OCI-LY1 (cell line): ENCODE measurements around the gene TNS4.

Experiments used
- H2AFZ ChIP-seq: fragments of 200-600 bp; sonication (generic), shearing (Covaris generic); 2 replicates; pipeline ENCODE4 v1.6.0; 2014; ENCODE audit warnings: antibody characterized with exemption, mild to moderate bottlenecking, low read length
- H3F3A ChIP-seq: fragments of 200-600 bp; sonication (generic), shearing (Covaris generic); 2 replicates; pipeline ENCODE4 v1.6.0; 2014; ENCODE audit warnings: mild to moderate bottlenecking, antibody characterized with exemption, low read length, moderate library complexity; ENCODE audit not compliant: insufficient read depth
- H3K27ac ChIP-seq: fragments of 200-600 bp; sonication (generic); 2 replicates; pipeline ENCODE4 v1.5.1; 2014; ENCODE audit warnings: low read length, mixed run types, mild to moderate bottlenecking, low read depth; ENCODE audit not compliant: poor library complexity, severe bottlenecking
- H3K27me3 ChIP-seq: fragments of 200-600 bp; sonication (generic); 2 replicates; pipeline ENCODE4 v1.6.0; 2014; ENCODE audit warnings: antibody characterized with exemption, mild to moderate bottlenecking, low read length, moderate library complexity; ENCODE audit not compliant: insufficient read depth
- H3K36me3 ChIP-seq: fragments of 200-600 bp; sonication (generic); 2 replicates; pipeline ENCODE4 v1.6.1; 2014; ENCODE audit warnings: mild to moderate bottlenecking, antibody characterized with exemption, low read length, moderate library complexity, mixed read lengths; ENCODE audit not compliant: insufficient read depth
- H3K4me1 ChIP-seq: fragments of 200-600 bp; sonication (generic); 2 replicates; pipeline ENCODE4 v1.5.1; 2014; ENCODE audit warnings: mild to moderate bottlenecking, low read length, moderate library complexity; ENCODE audit not compliant: insufficient read depth, severe bottlenecking
- H3K4me2 ChIP-seq: fragments of 200-600 bp; sonication (generic), shearing (Covaris generic); 2 replicates; pipeline ENCODE4 v1.6.1; 2014; ENCODE audit warnings: low read length
- H3K4me3 ChIP-seq: fragments of 200-600 bp; sonication (generic); 2 replicates; pipeline ENCODE4 v1.5.1; 2014; ENCODE audit warnings: low read length, low read depth, mild to moderate bottlenecking, mixed read lengths; ENCODE audit not compliant: poor library complexity, severe bottlenecking
- H3K79me2 ChIP-seq: fragments of 200-600 bp; shearing (Covaris generic); 2 replicates; pipeline ENCODE4 v1.6.1; 2016; ENCODE audit warnings: mixed run types, low read length, mixed read lengths; ENCODE audit not compliant: insufficient read depth
- H3K9ac ChIP-seq: fragments of 200-600 bp; sonication (generic), shearing (Covaris generic); 2 replicates; pipeline ENCODE4 v1.6.1; 2014; ENCODE audit warnings: mild to moderate bottlenecking, low read length, mixed read lengths
- H3K9me2 ChIP-seq: fragments of 200-600 bp; sonication (generic), shearing (Covaris generic); 2 replicates; pipeline ENCODE4 v1.6.1; 2014; ENCODE audit warnings: low read depth, mild to moderate bottlenecking, low read length, mixed read lengths
- H3K9me3 ChIP-seq: fragments of 200-600 bp; shearing (Covaris generic); 2 replicates; pipeline ENCODE4 v1.6.1; 2014; ENCODE audit warnings: low read length, mixed read lengths
- H4K20me1 ChIP-seq: fragments of 200-600 bp; sonication (generic), shearing (Covaris generic); 2 replicates; pipeline ENCODE4 v1.6.0; 2016; ENCODE audit warnings: mild to moderate bottlenecking, low read length; ENCODE audit not compliant: insufficient read depth
- CTCF ChIP-seq: fragments of 200-600 bp; sonication (generic), shearing (Covaris generic); IDR thresholded peaks from 2 replicates; pipeline ENCODE4 v1.5.1; 2017; ENCODE audit warnings: mild to moderate bottlenecking, antibody characterized with exemption, low read length, moderate library complexity, mixed read lengths
- EZH2 ChIP-seq: fragments of 200-600 bp; sonication (generic), shearing (Covaris generic); IDR thresholded peaks from 2 replicates; pipeline ENCODE4 v1.8.0; 2017; ENCODE audit warnings: borderline replicate concordance, mixed run types, mild to moderate bottlenecking, antibody characterized with exemption, low read length, moderate library complexity, mixed read lengths

The TNS4 gene

DNA sequence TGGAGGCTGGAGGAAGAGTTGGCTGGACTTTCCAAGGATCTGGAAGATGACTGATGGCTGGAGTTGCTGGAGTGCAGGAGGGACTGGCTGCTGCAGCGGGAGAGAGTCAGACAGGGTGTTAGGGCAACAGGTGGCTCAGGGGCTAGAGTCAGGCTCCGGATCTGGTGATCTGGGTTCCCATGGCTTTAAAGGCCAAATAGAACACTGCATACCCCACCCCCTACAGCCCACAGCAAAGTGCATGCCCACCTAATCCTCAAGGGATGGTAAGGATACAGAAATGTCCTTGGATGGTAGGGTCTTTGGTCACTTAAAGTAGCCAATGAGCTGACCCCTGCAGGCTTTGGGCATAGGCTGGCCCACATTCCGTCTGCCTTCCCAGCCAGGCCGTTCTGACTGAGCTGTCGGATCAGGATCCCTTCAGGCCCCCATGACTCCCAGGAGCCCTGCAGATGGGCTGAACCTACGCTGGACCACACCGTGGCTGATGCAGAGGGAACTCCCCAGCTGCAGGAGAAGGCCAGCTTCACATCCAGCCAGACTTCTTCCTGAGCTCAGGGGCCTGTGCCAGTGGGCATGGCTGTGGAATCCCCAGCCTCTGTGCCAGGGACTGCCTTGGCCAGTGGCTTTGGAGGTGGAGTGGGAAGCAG is 13.9 kb downstream of the TNS4 start:
- no peaks in the 10 kb centered on the region for H3F3A ChIP-seq
- H3K79me2 ChIP-seq: no peaks in the 10 kb centered on the region
- no peak overlapping the region for H3K27ac ChIP-seq
- no peaks in the 10 kb centered on the region for H4K20me1 ChIP-seq
- H3K9me2 ChIP-seq: no peaks in the 10 kb centered on the region
- no peak overlapping the region for H2AFZ ChIP-seq
- H3K9me3 ChIP-seq: no peaks in the 10 kb centered on the region
- H3K4me1 ChIP-seq: peaks cover 34% of the 10 kb centered on the region
- H3K27me3 ChIP-seq: no peaks in the 10 kb centered on the region
- TF ChIP-seq CTCF: no peak
- no peak for TF ChIP-seq EZH2
- H3K4me2 ChIP-seq: no peak overlapping the region
- H3K4me3 ChIP-seq: no peak overlapping the region
- no peaks in the 10 kb centered on the region for H3K36me3 ChIP-seq
- no peak overlapping the region for H3K9ac ChIP-seq

GRCh38 chr17:40486522-40487370 is 14.7 kb downstream of the TNS4 start:
- no peaks in the 10 kb centered on the region for H3F3A ChIP-seq
- no peaks in the 10 kb centered on the region for H4K20me1 ChIP-seq
- H3K4me2 ChIP-seq: no peak overlapping the region
- no peak overlapping the region for H2AFZ ChIP-seq
- H3K4me3 ChIP-seq: no peak overlapping the region
- peaks cover 29% of the 10 kb centered on the region for H3K4me1 ChIP-seq
- no peaks in the 10 kb centered on the region for H3K9me2 ChIP-seq
- no peaks in the 10 kb centered on the region for H3K79me2 ChIP-seq
- TF ChIP-seq EZH2: no peak
- no peak for TF ChIP-seq CTCF
- no peaks in the 10 kb centered on the region for H3K36me3 ChIP-seq
- no peaks in the 10 kb centered on the region for H3K9me3 ChIP-seq
- H3K9ac ChIP-seq: no peak overlapping the region
- peaks cover 3% of the 10 kb centered on the region; the same call in 1 of the 2 replicates for H3K27me3 ChIP-seq
- no peak overlapping the region for H3K27ac ChIP-seq

DNA sequence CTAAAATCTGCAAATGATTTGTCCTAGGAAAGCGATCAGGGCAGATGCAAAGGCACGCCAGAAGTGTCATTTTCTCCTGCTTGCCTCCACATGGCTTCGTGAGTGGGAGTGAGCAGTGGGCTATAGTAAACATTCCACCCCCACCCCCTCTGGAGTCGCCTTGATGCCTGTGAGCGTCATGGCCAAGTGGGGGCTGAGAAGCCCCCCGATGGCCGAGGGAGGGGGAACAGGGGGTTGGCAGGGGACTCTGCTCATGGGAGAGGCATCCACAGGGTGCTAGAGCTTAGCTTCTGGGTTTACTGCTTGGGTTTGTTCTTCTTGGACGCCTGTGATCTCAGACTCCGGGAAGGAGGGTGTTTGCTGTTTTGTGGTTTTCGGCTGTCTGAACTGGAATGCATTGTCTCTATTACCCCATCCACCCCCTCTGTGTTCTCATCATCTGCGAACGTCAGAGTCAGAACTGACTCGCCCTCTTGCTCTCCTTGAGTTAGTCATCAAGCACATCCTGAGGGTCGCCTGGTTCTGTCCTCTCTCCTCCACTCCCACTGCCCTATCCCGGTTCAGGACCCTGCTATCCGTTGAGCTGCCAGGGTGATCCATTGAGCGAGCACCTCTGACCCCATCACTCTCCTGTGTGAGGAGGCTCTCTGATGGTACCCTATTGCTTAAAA is 15.4 kb downstream of the TNS4 start:
- peaks cover 3% of the 10 kb centered on the region; the same call in 1 of the 2 replicates for H3K27me3 ChIP-seq
- no peaks in the 10 kb centered on the region for H3K9me3 ChIP-seq
- no peaks in the 10 kb centered on the region for H3K36me3 ChIP-seq
- H2AFZ ChIP-seq: no peak overlapping the region
- TF ChIP-seq EZH2 (no peak), CTCF (no peak)
- H3K4me2 ChIP-seq: no peak overlapping the region
- H3K9ac ChIP-seq: no peak overlapping the region
- H3K9me2 ChIP-seq: no peaks in the 10 kb centered on the region
- H3K4me3 ChIP-seq: no peak overlapping the region
- H3F3A ChIP-seq: no peaks in the 10 kb centered on the region
- H3K4me1 ChIP-seq: peaks cover 23% of the 10 kb centered on the region
- H4K20me1 ChIP-seq: no peaks in the 10 kb centered on the region
- no peak overlapping the region for H3K27ac ChIP-seq
- H3K79me2 ChIP-seq: no peaks in the 10 kb centered on the region
